ENCODE results near the gene DMRTA2.

DNA sequence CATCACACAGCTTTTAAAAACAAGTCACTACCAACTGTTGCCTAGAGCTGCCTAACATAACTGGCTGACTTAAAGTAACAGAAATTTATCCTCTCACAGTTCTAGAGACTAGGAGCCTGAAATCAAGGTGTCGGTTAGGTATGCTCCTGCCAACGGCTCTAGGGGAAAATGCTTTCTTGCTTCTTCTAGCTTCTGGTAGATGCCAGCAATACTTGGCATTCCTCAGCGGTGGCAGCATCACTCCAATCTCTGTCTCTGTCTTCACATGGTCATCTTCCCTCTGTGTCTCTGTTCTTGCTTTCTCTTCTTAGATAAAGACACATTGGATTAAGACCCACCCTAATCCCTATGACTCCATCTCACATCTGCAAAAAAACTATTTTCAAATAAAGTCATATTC is 51.5 kb downstream of the DMRTA2 start:
- TF ChIP-seq, protein P1, sequence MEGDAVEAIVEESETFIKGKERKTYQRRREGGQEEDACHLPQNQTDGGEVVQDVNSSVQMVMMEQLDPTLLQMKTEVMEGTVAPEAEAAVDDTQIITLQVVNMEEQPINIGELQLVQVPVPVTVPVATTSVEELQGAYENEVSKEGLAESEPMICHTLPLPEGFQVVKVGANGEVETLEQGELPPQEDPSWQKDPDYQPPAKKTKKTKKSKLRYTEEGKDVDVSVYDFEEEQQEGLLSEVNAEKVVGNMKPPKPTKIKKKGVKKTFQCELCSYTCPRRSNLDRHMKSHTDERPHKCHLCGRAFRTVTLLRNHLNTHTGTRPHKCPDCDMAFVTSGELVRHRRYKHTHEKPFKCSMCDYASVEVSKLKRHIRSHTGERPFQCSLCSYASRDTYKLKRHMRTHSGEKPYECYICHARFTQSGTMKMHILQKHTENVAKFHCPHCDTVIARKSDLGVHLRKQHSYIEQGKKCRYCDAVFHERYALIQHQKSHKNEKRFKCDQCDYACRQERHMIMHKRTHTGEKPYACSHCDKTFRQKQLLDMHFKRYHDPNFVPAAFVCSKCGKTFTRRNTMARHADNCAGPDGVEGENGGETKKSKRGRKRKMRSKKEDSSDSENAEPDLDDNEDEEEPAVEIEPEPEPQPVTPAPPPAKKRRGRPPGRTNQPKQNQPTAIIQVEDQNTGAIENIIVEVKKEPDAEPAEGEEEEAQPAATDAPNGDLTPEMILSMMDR (IDR thresholded peaks at IDR 0.05) = no peak
- TF ChIP-seq POLR2A (IDR thresholded peaks at IDR 0.05) = no peak

Data from body of pancreas (tissue), 4 donors.